KMS-11 (cell line): ENCODE results near the gene MXRA5.
"Not testable (repeated sequence)": the region's sequence is repeated elsewhere in the genome, so short reads cannot be mapped to it uniquely, and the experiment has no call there.

Source experiments
- H2AFZ ChIP-seq: fragments of 200-600 bp; sonication (generic); 2 replicates; pipeline ENCODE4 v1.6.1; 2016; ENCODE audit warnings: antibody characterized with exemption, mixed run types, low read depth
- H3K27ac ChIP-seq: fragments of 200-600 bp; sonication (generic); 2 replicates; pipeline ENCODE4 v1.6.1; 2016; ENCODE audit warnings: mild to moderate bottlenecking, mixed run types
- H3K27me3 ChIP-seq: fragments of 200-600 bp; sonication (generic); 2 replicates; pipeline ENCODE4 v1.6.1; 2017; ENCODE audit warnings: mild to moderate bottlenecking, low read depth, mixed run types, moderate library complexity; ENCODE audit not compliant: insufficient read depth
- H3K36me3 ChIP-seq: fragments of 200-600 bp; sonication (generic); 2 replicates; pipeline ENCODE4 v1.6.1; 2017; ENCODE audit warnings: mild to moderate bottlenecking, mixed run types; ENCODE audit not compliant: insufficient read depth
- H3K4me1 ChIP-seq: fragments of 200-600 bp; sonication (generic); 2 replicates; pipeline ENCODE4 v1.6.1; 2016; ENCODE audit warnings: mild to moderate bottlenecking, low read depth, mixed run types; ENCODE audit not compliant: poor library complexity, severe bottlenecking
- H3K4me2 ChIP-seq: fragments of 200-600 bp; sonication (generic); 2 replicates; pipeline ENCODE4 v1.7.0; 2016; ENCODE audit warnings: mild to moderate bottlenecking, mixed run types
- H3K4me3 ChIP-seq: fragments of 200-600 bp; sonication (generic); IDR thresholded peaks from 2 replicates; pipeline ENCODE4 v1.6.1; 2017; ENCODE audit warnings: low read depth, low read length, mixed read lengths; ENCODE audit not compliant: insufficient read depth
- H3K79me2 ChIP-seq: fragments of 200-600 bp; sonication (generic); 2 replicates; pipeline ENCODE4 v1.6.1; 2016; ENCODE audit warnings: low read depth, mixed run types; ENCODE audit not compliant: insufficient read depth
- H3K9ac ChIP-seq: fragments of 200-600 bp; sonication (generic); 2 replicates; pipeline ENCODE4 v1.6.1; 2016; ENCODE audit warnings: mild to moderate bottlenecking, mixed run types
- H4K20me1 ChIP-seq: fragments of 200-600 bp; sonication (generic); 2 replicates; pipeline ENCODE4 v1.6.1; 2016; ENCODE audit warnings: mild to moderate bottlenecking, mixed run types; ENCODE audit not compliant: insufficient read depth
- TF ChIP-seq, protein P1 (sequence below): fragments of 200-600 bp; sonication (generic); conservative IDR thresholded peaks from 2 replicates; pipeline ENCODE4 v1.6.1; 2017; ENCODE audit warnings: low read depth, mild to moderate bottlenecking, antibody characterized with exemption, low read length, moderate library complexity, mixed read lengths

Gene MXRA5

GRCh38 chrX:3377560-3377959 is 31.1 kb upstream of the MXRA5 start:
- no peak overlapping the region for H2AFZ ChIP-seq
- no peaks in the 10 kb centered on the region for H4K20me1 ChIP-seq
- no peak overlapping the region for H3K4me3 ChIP-seq
- H3K4me2 ChIP-seq: no peak overlapping the region
- H3K4me1 ChIP-seq: no peaks in the 10 kb centered on the region
- H3K27me3 ChIP-seq: no peaks in the 10 kb centered on the region
- H3K79me2 ChIP-seq: no peaks in the 10 kb centered on the region
- TF ChIP-seq, protein P1, sequence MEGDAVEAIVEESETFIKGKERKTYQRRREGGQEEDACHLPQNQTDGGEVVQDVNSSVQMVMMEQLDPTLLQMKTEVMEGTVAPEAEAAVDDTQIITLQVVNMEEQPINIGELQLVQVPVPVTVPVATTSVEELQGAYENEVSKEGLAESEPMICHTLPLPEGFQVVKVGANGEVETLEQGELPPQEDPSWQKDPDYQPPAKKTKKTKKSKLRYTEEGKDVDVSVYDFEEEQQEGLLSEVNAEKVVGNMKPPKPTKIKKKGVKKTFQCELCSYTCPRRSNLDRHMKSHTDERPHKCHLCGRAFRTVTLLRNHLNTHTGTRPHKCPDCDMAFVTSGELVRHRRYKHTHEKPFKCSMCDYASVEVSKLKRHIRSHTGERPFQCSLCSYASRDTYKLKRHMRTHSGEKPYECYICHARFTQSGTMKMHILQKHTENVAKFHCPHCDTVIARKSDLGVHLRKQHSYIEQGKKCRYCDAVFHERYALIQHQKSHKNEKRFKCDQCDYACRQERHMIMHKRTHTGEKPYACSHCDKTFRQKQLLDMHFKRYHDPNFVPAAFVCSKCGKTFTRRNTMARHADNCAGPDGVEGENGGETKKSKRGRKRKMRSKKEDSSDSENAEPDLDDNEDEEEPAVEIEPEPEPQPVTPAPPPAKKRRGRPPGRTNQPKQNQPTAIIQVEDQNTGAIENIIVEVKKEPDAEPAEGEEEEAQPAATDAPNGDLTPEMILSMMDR: no peak
- H3K9ac ChIP-seq: no peak overlapping the region
- no peak overlapping the region for H3K27ac ChIP-seq
- H3K36me3 ChIP-seq: no peaks in the 10 kb centered on the region

DNA sequence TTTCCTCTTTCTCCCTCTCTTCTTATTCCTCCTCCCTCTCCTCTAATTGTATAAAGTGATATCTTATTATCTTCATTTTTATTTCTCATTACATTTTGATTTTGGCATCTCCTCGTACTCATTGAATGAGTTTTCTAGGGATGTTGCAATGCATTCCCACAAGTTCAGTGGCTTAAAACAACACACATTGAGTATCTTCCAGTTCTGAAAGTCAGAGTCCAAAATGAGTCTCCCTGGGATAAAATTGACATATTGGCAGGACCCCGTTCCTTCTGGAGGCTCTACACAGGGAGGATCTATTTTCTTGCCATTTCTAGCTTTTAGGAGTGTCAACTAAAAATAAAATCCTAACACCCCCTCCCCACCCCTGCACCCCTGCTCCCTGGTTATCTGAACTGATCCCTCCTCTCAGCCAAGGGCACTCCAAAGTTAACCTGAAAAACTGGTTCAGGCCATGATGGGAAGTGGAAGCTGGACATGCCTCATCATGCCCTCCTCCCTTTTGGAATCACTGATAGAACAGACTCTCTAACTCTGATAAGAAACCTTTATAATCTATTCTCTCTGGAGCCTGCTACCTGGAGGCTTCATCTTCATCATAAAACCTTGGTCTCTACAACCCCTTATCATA is 29.5 kb upstream of the MXRA5 start:
- H3K4me2 ChIP-seq, H3K79me2 ChIP-seq, H4K20me1 ChIP-seq, H3K27me3 ChIP-seq, H3K9ac ChIP-seq, H3K36me3 ChIP-seq, H3K4me1 ChIP-seq, H3K27ac ChIP-seq, H3K4me3 ChIP-seq, H2AFZ ChIP-seq: not testable (repeated sequence)

GRCh38 chrX:3374108-3374800 is 27.8 kb upstream of the MXRA5 start:
- Histone ChIP-seq H3K4me1 (no peaks in the 10 kb centered on the region), H3K36me3 (no peaks in the 10 kb centered on the region), H3K4me2 (no peak overlapping the region), H4K20me1 (no peaks in the 10 kb centered on the region), H3K27me3 (no peaks in the 10 kb centered on the region), H3K27ac (no peak overlapping the region), H3K4me3 (no peak overlapping the region), H2AFZ (no peak overlapping the region), H3K9ac (no peak overlapping the region), H3K79me2 (no peaks in the 10 kb centered on the region)
- TF ChIP-seq, protein P1: no peak

GRCh38 chrX:3371163-3371562 is 24.7 kb upstream of the MXRA5 start:
- Histone ChIP-seq H3K27me3 (no peaks in the 10 kb centered on the region), H3K4me2 (no peak overlapping the region), H3K4me3 (no peak overlapping the region), H2AFZ (no peak overlapping the region), H3K36me3 (no peaks in the 10 kb centered on the region), H3K27ac (no peak overlapping the region), H3K9ac (no peak overlapping the region), H3K79me2 (no peaks in the 10 kb centered on the region), H3K4me1 (no peaks in the 10 kb centered on the region), H4K20me1 (no peaks in the 10 kb centered on the region)
- TF ChIP-seq, protein P1: no peak

DNA sequence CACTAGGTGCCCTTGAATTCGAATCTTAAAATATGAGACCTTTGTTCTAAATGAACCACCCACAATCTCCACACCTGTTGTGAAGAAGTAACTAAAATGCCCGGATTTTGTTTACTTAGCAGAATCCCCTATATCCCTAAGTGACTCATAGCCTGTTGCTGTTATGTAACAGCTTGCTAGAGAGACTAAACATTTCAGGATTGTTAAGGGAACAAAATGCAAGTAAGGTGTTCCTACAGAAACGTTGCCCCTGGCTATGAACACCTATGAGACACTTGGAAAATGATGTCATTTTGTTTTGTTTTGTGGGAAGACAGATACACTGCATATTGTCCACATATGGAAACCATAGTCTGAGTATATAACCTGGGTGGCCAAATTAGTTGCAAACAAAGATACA is 24.2 kb upstream of the MXRA5 start:
- H4K20me1 ChIP-seq: no peaks in the 10 kb centered on the region
- no peak overlapping the region for H3K4me2 ChIP-seq
- H2AFZ ChIP-seq: no peak overlapping the region
- no peaks in the 10 kb centered on the region for H3K79me2 ChIP-seq
- H3K27me3 ChIP-seq: no peaks in the 10 kb centered on the region
- TF ChIP-seq, protein P1: no peak
- no peak overlapping the region for H3K9ac ChIP-seq
- H3K36me3 ChIP-seq: no peaks in the 10 kb centered on the region
- H3K4me3 ChIP-seq: no peak overlapping the region
- H3K4me1 ChIP-seq: no peaks in the 10 kb centered on the region
- H3K27ac ChIP-seq: no peak overlapping the region
